ENCODE data around the gene ZNF197. TPM values are rescaled to one million over a fixed set of nuclear protein-coding genes. Genes with fewer than 3 reads are reported as not detected.

Gene ZNF197
- total and polyA plus RNA-seq, 2 experiments from 2014 or later = 5.6 to 18.9 TPM

GRCh38 chr3:44682182-44682896 is 57.5 kb downstream of the ZNF197 start:
- no peaks in the 10 kb centered on the region for H3K27me3 ChIP-seq (ENCODE audit: insufficient read depth)
- peaks cover 61% of the 10 kb centered on the region for H3K9me3 Mint-ChIP-seq
- no peak overlapping the region for H3K4me2 ChIP-seq
- peaks cover 3% of the 10 kb centered on the region for H3K4me1 Mint-ChIP-seq
- ATAC-seq (no peak), DNase-seq (ENCODE audit: low spot score) (no peak)
- 0 out of 2 replicates have a peak, but pooled peaks cover 3% of the 10 kb centered on the region for H3K4me1 ChIP-seq (ENCODE audit: insufficient read depth)
- no peak overlapping the region for H2AFZ ChIP-seq
- H3K27ac Mint-ChIP-seq = no peak overlapping the region
- H3K27me3 Mint-ChIP-seq (ENCODE audit: insufficient read depth, low read depth, poor library complexity) = no peaks in the 10 kb centered on the region
- no peak overlapping the region for H3K4me3 Mint-ChIP-seq
- 0 out of 2 replicates have a peak, but pooled peaks cover 17% of the 10 kb centered on the region for H3K9me2 ChIP-seq (ENCODE audit: insufficient read depth)
- H3K27ac ChIP-seq (ENCODE audit: low read depth) = no peak overlapping the region
- peaks cover 52% of the 10 kb centered on the region for H3K36me3 Mint-ChIP-seq (ENCODE audit: low read depth)
- H4K20me1 ChIP-seq (replicated peaks; ENCODE audit: insufficient read depth) = no peaks in the 10 kb centered on the region; the same call in 1 of the 2 replicates
- no peaks in the 10 kb centered on the region for H3K79me2 ChIP-seq (replicated peaks; ENCODE audit: insufficient read depth)
- no peaks in the 10 kb centered on the region for H3F3A ChIP-seq (replicated peaks; ENCODE audit: low read depth)
- TF ChIP-seq REST (IDR thresholded peaks at IDR 0.05; ENCODE audit: unreplicated experiment) (no peak), ZNF114 (CRISPR knock-in tag; IDR thresholded peaks at IDR 0.05) (no peak), POLR2AphosphoS5 (IDR thresholded peaks at IDR 0.05; ENCODE audit: low read depth) (no peak), JUNB (IDR thresholded peaks at IDR 0.05; ENCODE audit: unreplicated experiment) (no peak), ETS1 (IDR thresholded peaks at IDR 0.05) (no peak), NANOG (IDR thresholded peaks at IDR 0.05; ENCODE audit: borderline replicate concordance) (no peak), ZNF462 (CRISPR knock-in tag; IDR thresholded peaks at IDR 0.05) (no peak), EZH2phosphoT487 (IDR thresholded peaks at IDR 0.05; ENCODE audit: unreplicated experiment) (no peak), STAT1 (IDR thresholded peaks at IDR 0.05; ENCODE audit: unreplicated experiment) (no peak), ZNF331 (CRISPR knock-in tag; IDR thresholded peaks at IDR 0.05; ENCODE audit: low read depth) (no peak), EZH2 (IDR thresholded peaks at IDR 0.05; ENCODE audit: low read depth, unreplicated experiment) (no peak), CTCF (conservative IDR thresholded peaks at IDR 0.05; ENCODE audit: low read depth in 2 of 2) (no peak), CREB1 (CRISPR knock-in tag; IDR thresholded peaks at IDR 0.05; ENCODE audit: low read depth) (no peak)
- H3K36me3 ChIP-seq (ENCODE audit: insufficient read depth) = no peaks in the 10 kb centered on the region
- H3K4me3 ChIP-seq = no peak overlapping the region

Data from GM23338 (cell line).